Measurements from ENCODE around the gene RNF130. TPM values are rescaled to one million over a fixed set of nuclear protein-coding genes. Genes with fewer than 3 reads are reported as not detected.

The RNF130 gene
- total and polyA plus RNA-seq, 3 donors from 2014 or later = 44.3 to 65.0 (median 56.5) TPM

GRCh38 chr5:180072256-180072548 is 643 bp upstream of the RNF130 start:
- H3K9me3 ChIP-seq = no peaks in the 10 kb centered on the region
- H3K4me3 ChIP-seq = peak overlapping the region; percentile 86 to 89
- intact Hi-C loops (cut with DNase I; ENCODE audit: low total_unique reads) = no loop called here
- peaks cover 3% of the 10 kb centered on the region for H3K4me1 ChIP-seq
- DNase-seq = no peak
- H3K27me3 ChIP-seq = no peaks in the 10 kb centered on the region
- 14 to 20% methylated on average over 14 of the region's 14 CpGs for WGBS, 2 donors
- H3K36me3 ChIP-seq (ENCODE audit: low read depth, missing control alignments) = no peaks in the 10 kb centered on the region
- TF ChIP-seq POLR2A (IDR thresholded peaks at IDR 0.05) (no peak), CTCF (IDR thresholded peaks at IDR 0.05) (no peak)
- peak overlapping the region; percentile 97 for H3K27ac ChIP-seq

- DNase-seq = peak; percentile 38
These were observed 616 bp downstream of the RNF130 start for GRCh38 chr5:180070756-180071530.

GRCh38 chr5:180069589-180070247 is 1.8 kb downstream of the RNF130 start:
- Histone ChIP-seq H3K27ac (no peak overlapping the region), H3K4me3 (no peak overlapping the region), H3K9me3 (no peaks in the 10 kb centered on the region), H3K4me1 (peaks cover 3% of the 10 kb centered on the region), H3K36me3 (ENCODE audit: low read depth, missing control alignments) (no peaks in the 10 kb centered on the region), H3K27me3 (no peaks in the 10 kb centered on the region)
- intact Hi-C loops (cut with DNase I; ENCODE audit: low total_unique reads) = no loop called here
- WGBS, 2 donors = 52 to 55% methylated on average over 9 of the region's 9 CpGs
- TF ChIP-seq CTCF (IDR thresholded peaks at IDR 0.05) (no peak), POLR2A (IDR thresholded peaks at IDR 0.05) (no peak)
- no peak for DNase-seq

More at GRCh38 chr5:180070756-180071530, 616 bp downstream of the RNF130 start:
- intact Hi-C loops (cut with DNase I; ENCODE audit: low total_unique reads) = no loop called here
- no peaks in the 10 kb centered on the region for H3K36me3 ChIP-seq (ENCODE audit: low read depth, missing control alignments)
- peaks cover 3% of the 10 kb centered on the region for H3K4me1 ChIP-seq
- peak overlapping the region; percentile 85 to 97 for H3K27ac ChIP-seq
- H3K4me3 ChIP-seq = peak overlapping the region; percentile 86 to 89
- TF ChIP-seq CTCF (IDR thresholded peaks at IDR 0.05) (no peak), POLR2A (IDR thresholded peaks at IDR 0.05) (no peak)
- H3K27me3 ChIP-seq = no peaks in the 10 kb centered on the region
- WGBS, 2 donors = 1% methylated on average over 34 to 40 of the region's 48 CpGs
- H3K9me3 ChIP-seq = no peaks in the 10 kb centered on the region

GRCh38 chr5:180068519-180069090 is 3.0 kb downstream of the RNF130 start:
- TF ChIP-seq CTCF (IDR thresholded peaks at IDR 0.05) (no peak), POLR2A (IDR thresholded peaks at IDR 0.05) (no peak)
- H3K36me3 ChIP-seq (ENCODE audit: low read depth, missing control alignments) = no peaks in the 10 kb centered on the region
- H3K4me3 ChIP-seq = no peak overlapping the region
- no peak for DNase-seq
- H3K4me1 ChIP-seq = peaks cover 3% of the 10 kb centered on the region
- intact Hi-C loops (cut with DNase I; ENCODE audit: low total_unique reads) = no loop called here
- no peak overlapping the region for H3K27ac ChIP-seq
- H3K27me3 ChIP-seq = no peaks in the 10 kb centered on the region
- 64 to 67% methylated on average over 6 of the region's 6 CpGs for WGBS, 2 donors
- H3K9me3 ChIP-seq = no peaks in the 10 kb centered on the region
